GM12864 (cell line): ENCODE data around the gene SKIL.

ENCODE experiments used
- DNase-seq: peaks from one replicate; pipeline ENCODE4 v3.0.0-alpha.2; 2011; ENCODE audit warnings: low read depth
- H3K4me3 ChIP-seq: 2 replicates; pipeline ENCODE4 v1.5.1; 2011; ENCODE audit warnings: mild to moderate bottlenecking, low read depth, low read length, control low read depth
- TF ChIP-seq, protein P1 (sequence below): IDR thresholded peaks from 2 replicates; pipeline ENCODE4 v1.5.1; 2011; ENCODE audit warnings: low read depth, mild to moderate bottlenecking, moderate library complexity, low read length, control low read depth, inconsistent platforms; ENCODE audit errors: missing control alignments

SKIL gene

DNA sequence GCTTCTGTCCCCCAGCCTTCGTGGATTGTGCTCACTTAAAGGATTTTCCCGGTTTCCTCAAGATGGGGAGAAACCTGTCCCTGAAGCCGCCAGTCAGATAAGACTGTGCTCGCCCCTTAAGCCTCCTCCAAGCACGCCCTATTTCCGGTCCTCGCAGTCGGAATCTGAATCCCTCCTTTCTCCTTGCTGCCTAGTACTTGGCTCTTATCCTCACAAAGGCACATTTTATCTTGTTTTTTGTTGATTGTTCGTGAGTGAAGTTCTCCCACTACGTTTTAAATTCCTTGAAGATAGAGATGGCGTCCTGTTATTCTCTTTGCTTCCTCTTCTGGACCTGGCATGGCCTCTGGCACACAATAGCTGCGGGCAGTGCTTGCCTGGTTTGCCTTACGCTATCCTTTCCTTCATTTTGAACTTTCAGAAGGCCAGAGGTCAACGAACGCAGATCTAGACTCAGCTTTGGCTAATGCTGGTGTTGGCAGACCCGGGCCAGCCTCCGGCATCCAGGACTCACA, 62.8 kb downstream of the SKIL start:
- TF ChIP-seq, protein P1, sequence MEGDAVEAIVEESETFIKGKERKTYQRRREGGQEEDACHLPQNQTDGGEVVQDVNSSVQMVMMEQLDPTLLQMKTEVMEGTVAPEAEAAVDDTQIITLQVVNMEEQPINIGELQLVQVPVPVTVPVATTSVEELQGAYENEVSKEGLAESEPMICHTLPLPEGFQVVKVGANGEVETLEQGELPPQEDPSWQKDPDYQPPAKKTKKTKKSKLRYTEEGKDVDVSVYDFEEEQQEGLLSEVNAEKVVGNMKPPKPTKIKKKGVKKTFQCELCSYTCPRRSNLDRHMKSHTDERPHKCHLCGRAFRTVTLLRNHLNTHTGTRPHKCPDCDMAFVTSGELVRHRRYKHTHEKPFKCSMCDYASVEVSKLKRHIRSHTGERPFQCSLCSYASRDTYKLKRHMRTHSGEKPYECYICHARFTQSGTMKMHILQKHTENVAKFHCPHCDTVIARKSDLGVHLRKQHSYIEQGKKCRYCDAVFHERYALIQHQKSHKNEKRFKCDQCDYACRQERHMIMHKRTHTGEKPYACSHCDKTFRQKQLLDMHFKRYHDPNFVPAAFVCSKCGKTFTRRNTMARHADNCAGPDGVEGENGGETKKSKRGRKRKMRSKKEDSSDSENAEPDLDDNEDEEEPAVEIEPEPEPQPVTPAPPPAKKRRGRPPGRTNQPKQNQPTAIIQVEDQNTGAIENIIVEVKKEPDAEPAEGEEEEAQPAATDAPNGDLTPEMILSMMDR, result no peak
- no peak overlapping the region for H3K4me3 ChIP-seq
- DNase-seq, result no peak

DNA sequence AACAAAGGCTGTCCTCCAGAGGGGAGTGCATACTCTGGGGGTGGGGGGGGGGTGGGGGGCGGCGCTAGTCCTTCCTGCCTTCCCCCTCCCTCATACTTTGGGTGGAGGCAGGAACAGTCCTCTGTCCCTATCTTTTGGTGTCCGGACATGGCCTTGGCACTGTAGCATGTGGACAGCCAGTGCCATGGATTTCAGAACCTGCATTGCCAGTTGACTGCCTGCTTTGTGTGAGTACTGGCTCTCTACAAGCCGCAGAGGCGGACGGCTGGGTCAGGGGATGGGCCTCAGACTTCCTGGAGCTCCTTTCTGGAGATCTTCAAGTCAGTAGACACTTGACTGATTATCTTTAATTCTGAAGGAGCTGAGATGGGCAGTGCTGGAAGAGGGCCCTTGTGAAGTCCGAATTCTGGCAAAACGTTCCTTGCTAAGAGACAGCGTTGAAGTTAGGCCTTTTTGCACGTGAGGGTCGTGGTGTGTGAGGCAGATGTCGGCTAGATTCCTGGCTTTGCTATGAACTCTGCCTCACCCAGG, 63.7 kb downstream of the SKIL start:
- TF ChIP-seq, protein P1, result no peak
- no peak for DNase-seq
- no peak overlapping the region for H3K4me3 ChIP-seq

DNA sequence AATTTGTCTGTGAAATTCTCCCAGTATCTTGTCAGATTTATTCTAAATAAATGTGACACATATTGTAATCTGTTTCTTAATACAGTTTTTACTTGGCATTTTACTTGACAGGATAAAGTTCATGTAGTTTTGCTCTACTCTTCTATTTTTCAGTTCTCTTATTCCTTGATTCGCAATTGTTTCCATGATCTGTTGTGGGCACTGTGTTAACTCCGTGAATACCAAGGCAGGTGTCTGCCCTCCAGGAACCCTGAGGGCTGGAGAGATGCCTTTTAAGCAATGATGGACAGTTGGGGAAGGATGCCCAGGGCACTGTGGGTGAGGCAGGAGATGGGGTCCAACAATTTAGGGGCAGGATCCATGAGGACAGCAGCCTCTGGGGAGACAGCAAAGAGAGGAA, 64.2 kb downstream of the SKIL start:
- DNase-seq, result no peak
- TF ChIP-seq, protein P1, result no peak
- H3K4me3 ChIP-seq, result no peak overlapping the region

DNA sequence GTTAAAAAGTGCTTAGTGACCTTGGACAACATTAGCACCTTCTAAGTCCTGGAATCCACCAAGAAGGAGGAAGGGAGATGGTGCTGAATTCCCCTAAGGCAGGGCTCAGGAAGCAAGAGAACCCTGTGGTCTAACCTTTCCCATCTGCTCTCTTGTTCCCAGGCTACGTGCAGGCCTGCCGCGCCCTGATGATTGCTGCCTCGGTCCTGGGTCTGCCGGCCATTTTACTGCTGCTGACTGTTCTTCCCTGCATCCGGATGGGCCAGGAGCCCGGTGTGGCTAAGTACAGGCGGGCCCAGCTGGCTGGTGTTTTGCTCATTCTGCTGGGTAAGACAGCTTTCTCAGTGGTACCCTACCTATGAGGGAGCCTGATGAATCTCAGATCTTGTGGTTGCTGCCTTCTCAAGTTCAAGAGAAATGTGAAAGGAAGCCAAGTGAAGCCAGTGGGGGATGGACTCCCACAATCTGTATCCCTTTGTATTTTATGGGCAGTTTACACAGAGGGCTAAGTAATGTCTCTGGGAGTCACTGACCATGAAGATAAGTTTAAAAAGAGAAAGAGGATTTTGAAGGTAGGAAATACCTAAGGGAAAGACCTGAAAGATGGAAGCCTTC, 65.6 kb downstream of the SKIL start:
- no peak for DNase-seq
- TF ChIP-seq, protein P1, result no peak
- no peak overlapping the region for H3K4me3 ChIP-seq

DNA sequence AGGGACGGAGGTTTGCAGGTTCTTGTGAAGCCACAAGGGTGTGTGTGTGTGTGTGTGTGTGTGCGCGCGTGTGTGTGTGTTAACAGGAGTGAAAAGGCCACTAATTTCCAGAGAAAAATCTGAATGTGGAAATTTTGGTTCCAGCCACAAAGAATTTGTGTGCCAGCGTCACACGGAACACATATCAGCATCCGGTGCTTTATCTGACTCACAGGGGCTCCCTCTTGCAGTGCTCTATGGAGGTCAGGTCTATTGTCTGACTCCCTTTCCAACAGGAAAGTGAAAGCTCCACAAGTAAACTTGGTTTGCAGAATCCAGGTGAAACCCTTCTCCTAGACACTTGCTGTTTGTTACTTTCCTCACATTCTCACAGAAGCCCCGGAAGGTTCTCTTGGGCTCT, 67.4 kb downstream of the SKIL start:
- TF ChIP-seq, protein P1, result no peak
- no peak for DNase-seq
- no peak overlapping the region for H3K4me3 ChIP-seq

DNA sequence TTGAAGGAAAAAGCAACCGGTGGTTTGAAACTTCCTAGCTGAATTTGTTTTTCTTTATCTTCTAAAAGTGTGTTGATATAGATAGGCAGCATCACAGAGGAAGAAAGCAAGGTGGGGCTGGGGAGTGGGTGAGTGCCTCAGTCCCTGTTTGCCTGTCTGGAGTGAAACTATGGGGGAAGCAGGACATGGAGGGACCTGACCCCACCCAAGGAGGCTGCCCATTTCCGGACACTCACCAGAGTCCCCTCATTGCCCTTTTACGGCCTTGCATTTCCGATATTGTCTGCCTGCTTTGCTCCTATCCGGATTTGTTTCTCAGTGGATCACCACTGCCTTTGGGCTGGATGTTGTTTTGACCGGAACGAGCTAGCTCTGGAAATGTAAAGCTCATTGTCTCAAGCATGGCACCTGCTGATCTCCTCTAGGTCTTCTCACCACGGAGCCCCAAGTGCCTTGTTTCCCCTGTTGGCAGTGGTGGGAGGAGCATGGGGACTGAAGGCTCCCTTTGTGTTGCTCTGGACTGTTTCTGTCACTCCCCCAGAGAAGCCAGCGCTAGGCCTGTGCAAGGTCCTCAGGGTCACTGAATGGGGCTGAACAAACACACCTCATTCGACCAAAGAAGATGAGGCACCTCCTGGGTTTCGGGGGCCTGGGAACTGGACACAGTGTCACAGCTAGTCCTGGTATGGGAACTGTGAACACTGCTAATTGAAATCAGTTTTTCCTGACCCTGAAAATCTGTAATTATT, 68.2 kb downstream of the SKIL start:
- TF ChIP-seq, protein P1, result no peak
- H3K4me3 ChIP-seq, result no peak overlapping the region
- DNase-seq, result no peak
